A673 (cell line): Measurements from ENCODE around the gene CASP9. TPM values are rescaled to one million over a fixed set of nuclear protein-coding genes. Genes with fewer than 3 reads are reported as not detected.

Experiments
- BruUV-seq: library from RNA; stranded (reverse); fragments of 400-500 nt; replicated peaks from 2 replicates; lab custom pipeline; 2021; lab: Mats Ljungman, UMichigan
- CTCF ChIA-PET: fragments of 300-600 bp; sonication (Branson Sonifier 250); formaldehyde crosslinking; loops from one replicate; lab custom pipeline; 2022; ENCODE audit warnings: antibody characterized with exemption; lab: Charles Lee
- POLR2A ChIA-PET: fragments of 300-600 bp; sonication (Branson Sonifier 250); formaldehyde crosslinking; loops from one replicate; lab custom pipeline; 2022; ENCODE audit warnings: antibody characterized with exemption; ENCODE audit not compliant: low non-redundant PET; lab: Charles Lee
- DNase-seq: peaks from one replicate; pipeline ENCODE4 v3.0.0-alpha.2; 2015; ENCODE audit warnings: low spot score
- H3K27ac ChIP-seq: fragments of 200-600 bp; sonication (generic); 2 replicates; pipeline ENCODE4 v1.5.1; 2016; ENCODE audit warnings: mixed run types, low read depth, mild to moderate bottlenecking, mixed read lengths, antibody characterized with exemption, low read length; ENCODE audit not compliant: poor library complexity, severe bottlenecking
- H3K27me3 ChIP-seq: fragments of 200-600 bp; sonication (generic); replicated peaks from 2 replicates; pipeline ENCODE4 v1.6.1; 2017; ENCODE audit warnings: mixed run types, low read depth, mild to moderate bottlenecking, mixed read lengths, antibody characterized with exemption, low read length; ENCODE audit not compliant: insufficient read depth, poor library complexity
- H3K36me3 ChIP-seq: fragments of 200-600 bp; sonication (generic); 2 replicates; pipeline ENCODE4 v1.6.1; 2016; ENCODE audit warnings: mixed run types, mild to moderate bottlenecking, mixed read lengths, antibody characterized with exemption, low read length; ENCODE audit not compliant: insufficient read depth, poor library complexity, severe bottlenecking
- H3K4me1 ChIP-seq: fragments of 200-600 bp; sonication (generic); 2 replicates; pipeline ENCODE4 v1.6.1; 2017; ENCODE audit warnings: mixed run types, mild to moderate bottlenecking, mixed read lengths, antibody characterized with exemption, low read length; ENCODE audit not compliant: insufficient read depth, poor library complexity, severe bottlenecking
- H3K4me3 ChIP-seq: fragments of 200-600 bp; sonication (generic); 2 replicates; pipeline ENCODE4 v1.5.1; 2016; ENCODE audit warnings: low read depth, mixed run types, mild to moderate bottlenecking, mixed read lengths, low read length; ENCODE audit not compliant: poor library complexity, severe bottlenecking
- H3K9me3 ChIP-seq: fragments of 200-600 bp; sonication (generic); 2 replicates; pipeline ENCODE4 v1.6.1; 2016; ENCODE audit warnings: mixed run types, low read depth, mild to moderate bottlenecking, mixed read lengths, antibody characterized with exemption, low read length; ENCODE audit not compliant: poor library complexity, severe bottlenecking
- EZH2 ChIP-seq: fragments of 200-600 bp; sonication (generic); IDR thresholded peaks from 2 replicates; pipeline ENCODE4 v1.6.1; 2017; ENCODE audit warnings: borderline replicate concordance, low read depth, mild to moderate bottlenecking, mixed read lengths, antibody characterized with exemption, low read length; ENCODE audit not compliant: poor library complexity, severe bottlenecking
- intact Hi-C: fragments of 100-400 bp; cut with micrococcal nuclease; formaldehyde crosslinking; loops from one replicate; pipeline ENCODE4 v1.10.0; 2022; ENCODE audit not compliant: unreplicated experiment
- total RNA-seq: library from RNA; stranded (reverse); gene quantifications from 2 replicates; pipeline ENCODE4 v1.2.3, GENCODE V29; 2021
- TF ChIP-seq, protein P1 (sequence below): fragments of 300-800, 200-600 bp; sonication (generic); conservative IDR thresholded peaks from 2 replicates; pipeline ENCODE4 v1.5.1; 2017; ENCODE audit warnings: low read depth, mild to moderate bottlenecking, antibody characterized with exemption, low read length, moderate library complexity, mixed read lengths

CASP9 gene
- total RNA-seq, 1 experiment from 2014 or later = 7.0 TPM

DNA sequence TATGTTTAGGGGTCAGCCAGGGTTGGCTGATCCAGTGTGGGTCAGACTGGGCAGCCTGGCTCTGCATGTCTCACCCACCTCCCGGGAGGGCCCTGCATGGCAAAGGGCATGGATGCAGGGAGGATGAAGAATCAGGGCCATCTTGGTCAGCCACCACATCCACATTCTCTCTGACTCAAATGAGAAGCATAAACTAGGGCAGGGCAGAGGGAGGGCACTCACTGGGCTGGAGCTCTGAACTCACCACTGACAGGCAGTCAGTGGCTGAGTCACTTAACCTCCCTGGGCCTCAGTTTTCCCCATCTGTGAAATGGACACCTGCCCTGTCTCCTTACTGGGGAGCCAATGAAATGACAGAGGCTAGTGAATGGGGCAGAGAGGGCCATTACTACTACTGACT, 71.8 kb downstream of the CASP9 start:
- Histone ChIP-seq H3K36me3 (no peaks in the 10 kb centered on the region), H3K4me3 (no peak overlapping the region), H3K27me3 (no peaks in the 10 kb centered on the region), H3K9me3 (no peaks in the 10 kb centered on the region), H3K4me1 (no peaks in the 10 kb centered on the region), H3K27ac (no peak overlapping the region)
- intact Hi-C loops = no loop called here
- TF ChIP-seq, protein P1, sequence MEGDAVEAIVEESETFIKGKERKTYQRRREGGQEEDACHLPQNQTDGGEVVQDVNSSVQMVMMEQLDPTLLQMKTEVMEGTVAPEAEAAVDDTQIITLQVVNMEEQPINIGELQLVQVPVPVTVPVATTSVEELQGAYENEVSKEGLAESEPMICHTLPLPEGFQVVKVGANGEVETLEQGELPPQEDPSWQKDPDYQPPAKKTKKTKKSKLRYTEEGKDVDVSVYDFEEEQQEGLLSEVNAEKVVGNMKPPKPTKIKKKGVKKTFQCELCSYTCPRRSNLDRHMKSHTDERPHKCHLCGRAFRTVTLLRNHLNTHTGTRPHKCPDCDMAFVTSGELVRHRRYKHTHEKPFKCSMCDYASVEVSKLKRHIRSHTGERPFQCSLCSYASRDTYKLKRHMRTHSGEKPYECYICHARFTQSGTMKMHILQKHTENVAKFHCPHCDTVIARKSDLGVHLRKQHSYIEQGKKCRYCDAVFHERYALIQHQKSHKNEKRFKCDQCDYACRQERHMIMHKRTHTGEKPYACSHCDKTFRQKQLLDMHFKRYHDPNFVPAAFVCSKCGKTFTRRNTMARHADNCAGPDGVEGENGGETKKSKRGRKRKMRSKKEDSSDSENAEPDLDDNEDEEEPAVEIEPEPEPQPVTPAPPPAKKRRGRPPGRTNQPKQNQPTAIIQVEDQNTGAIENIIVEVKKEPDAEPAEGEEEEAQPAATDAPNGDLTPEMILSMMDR = no peak
- TF ChIP-seq EZH2 = no peak
- no peak for DNase-seq
- CTCF ChIA-PET = no interaction called here
- POLR2A ChIA-PET = no interaction called here
- BruUV-seq = no TSS peak

DNA sequence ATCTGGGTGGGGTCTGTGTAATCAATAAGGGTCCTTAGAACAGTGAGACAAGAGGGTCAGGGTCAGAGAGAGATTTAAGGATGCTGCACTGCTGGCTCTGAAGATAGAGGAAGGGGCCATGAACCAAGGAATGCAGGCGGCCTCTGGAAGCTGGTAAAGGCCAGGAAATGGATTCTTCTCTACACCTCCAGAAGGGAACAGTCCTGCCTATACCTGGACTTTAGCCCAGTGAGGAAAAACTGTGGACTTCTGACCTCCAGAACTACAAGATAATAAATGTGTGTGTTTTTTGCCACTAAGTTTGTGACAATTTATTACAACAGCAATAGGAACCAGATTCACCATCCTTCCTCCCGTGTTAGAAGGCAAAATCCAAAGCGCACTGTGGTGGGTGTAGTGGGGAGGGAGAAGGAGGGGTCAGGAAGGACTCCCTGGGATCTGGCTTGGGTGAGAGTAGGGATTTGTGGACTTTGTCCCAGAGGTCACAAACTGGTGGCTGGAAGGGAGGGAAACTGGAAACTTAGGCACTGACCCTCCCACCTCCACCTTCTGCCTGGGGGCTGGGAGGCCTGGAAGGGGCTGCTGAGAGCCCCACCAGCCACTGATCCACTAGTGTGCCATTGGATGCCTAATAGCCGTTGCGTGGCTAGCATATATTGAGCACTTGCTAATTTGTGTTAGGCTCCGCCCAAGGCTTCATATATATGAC, 72.8 kb downstream of the CASP9 start:
- ChIA-PET POLR2A (no interaction called here), CTCF (interaction anchor here (0.6 kb wide), 1 partner anchor 904 kb away, joined by 4 read pairs; no protein-coding TSS in a partner anchor)
- no peak overlapping the region for H3K27ac ChIP-seq
- no peaks in the 10 kb centered on the region for H3K9me3 ChIP-seq
- TF ChIP-seq EZH2 = no peak
- TF ChIP-seq, protein P1 = no peak
- no peak overlapping the region for H3K4me3 ChIP-seq
- no peak for DNase-seq
- intact Hi-C loops = no loop called here
- no TSS peak for BruUV-seq
- H3K27me3 ChIP-seq = no peaks in the 10 kb centered on the region
- no peaks in the 10 kb centered on the region for H3K4me1 ChIP-seq
- H3K36me3 ChIP-seq = no peaks in the 10 kb centered on the region

DNA sequence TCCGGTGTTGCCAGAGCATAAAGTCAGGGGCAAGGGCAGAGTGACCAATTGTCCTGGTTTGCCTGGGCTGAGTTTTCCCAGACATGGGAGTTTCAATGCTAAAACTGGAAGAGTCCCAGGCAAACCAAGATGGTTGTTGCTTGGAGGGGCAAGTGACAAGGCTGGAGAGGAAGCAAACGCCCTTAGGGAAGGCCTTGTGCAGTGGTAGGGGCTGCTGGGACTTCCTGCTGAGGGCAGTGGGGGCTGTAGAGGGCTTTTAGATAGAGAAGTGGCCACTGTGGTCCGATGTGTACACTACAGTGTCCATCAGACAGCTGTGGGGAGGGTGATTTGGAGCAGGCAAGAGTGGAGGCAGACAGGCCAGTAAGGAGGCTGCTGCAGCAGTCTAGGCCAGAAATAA, 74.4 kb downstream of the CASP9 start:
- H3K4me3 ChIP-seq = no peak overlapping the region
- no peaks in the 10 kb centered on the region for H3K9me3 ChIP-seq
- no peaks in the 10 kb centered on the region for H3K36me3 ChIP-seq
- no peaks in the 10 kb centered on the region for H3K4me1 ChIP-seq
- ChIA-PET CTCF (no interaction called here), POLR2A (no interaction called here)
- TF ChIP-seq, protein P1 = no peak
- no peak for TF ChIP-seq EZH2
- H3K27ac ChIP-seq = no peak overlapping the region
- intact Hi-C loops = no loop called here
- no peak for DNase-seq
- no peaks in the 10 kb centered on the region for H3K27me3 ChIP-seq
- no TSS peak for BruUV-seq
